ENCODE data around the gene AXIN1. TPM values are rescaled to one million over a fixed set of nuclear protein-coding genes. Genes with fewer than 3 reads are reported as not detected.

AXIN1 gene
- total and polyA plus RNA-seq, 9 of the 15 experiments (the other 6 are each of a cell fraction or from before 2014, with no cell fraction given) = 0.42 to 58.0 (median 25.9) TPM

GRCh38 chr16:278863-279366, 73.6 kb downstream of the AXIN1 start (continued):
- peak; percentile 6 for TF ChIP-seq SP2 (IDR thresholded peaks at IDR 0.05; ENCODE audit: extremely low read depth, low read depth, low read length, poor library complexity, severe bottlenecking)
- TF ChIP-seq CAMTA2 (CRISPR knock-in tag; conservative IDR thresholded peaks at IDR 0.05) = no peak
- TF ChIP-seq PBX2 (CRISPR knock-in tag; IDR thresholded peaks at IDR 0.05; ENCODE audit: low read depth) = no peak
- TF ChIP-seq PBX2 (tag; conservative IDR thresholded peaks at IDR 0.05; ENCODE audit: low read depth) = peak; percentile 56; the same call in 1 of the 2 replicates
- peak; percentile 77 for TF ChIP-seq FOS (IDR thresholded peaks at IDR 0.05; ENCODE audit: extremely low read depth, insufficient read length)

GRCh38 chr16:276426-277077, 76.0 kb downstream of the AXIN1 start:
- Histone ChIP-seq H3K4me1 (replicated peaks in 1 of 2; ENCODE audit: control insufficient read depth in 2 of 2, insufficient read depth in 2 of 2, low read length in 2 of 2) (peaks cover 0 to 66% of the 10 kb centered on the region in 2 experiments; a peak in 2 of 5 replicates), H3K9me3 (replicated peaks; ENCODE audit: control insufficient read depth, insufficient read depth, low read depth, low read length) (no peaks in the 10 kb centered on the region), H2AFZ (ENCODE audit: low read depth, low read length) (no peak overlapping the region), H3K36me3 (ENCODE audit: control insufficient read depth, insufficient read depth, low read length) (no peaks in the 10 kb centered on the region), H4K20me1 (replicated peaks; ENCODE audit: control insufficient read depth, insufficient read depth, low read length) (no peaks in the 10 kb centered on the region), H3K9ac (ENCODE audit: insufficient read depth in 1 of 2, low read depth in 2 of 2, low read length in 2 of 2) (peak overlapping the region in 1 of 2 experiments; percentile 35; a peak in 1 of 4 replicates), H3K27me3 (ENCODE audit: control insufficient read depth in 2 of 2, insufficient read depth in 2 of 2, low read length in 2 of 2) (no peaks in the 10 kb centered on the region), H3K79me2 (ENCODE audit: control insufficient read depth, insufficient read depth, low read length) (no peaks in the 10 kb centered on the region), H3K9me1 (ENCODE audit: control insufficient read depth, insufficient read depth, low read length) (no peaks in the 10 kb centered on the region), H3K27ac (ENCODE audit: extremely low read depth, low read depth, low read length) (no peak overlapping the region), H3K4me3 (no peak overlapping the region), H3K4me2 (ENCODE audit: insufficient read depth, low read length) (no peak overlapping the region)
- TF ChIP-seq TCF15 (CRISPR knock-in tag; IDR thresholded peaks at IDR 0.05) = no peak
- TF ChIP-seq ZFP30 (CRISPR knock-in tag; IDR thresholded peaks at IDR 0.05; ENCODE audit: borderline replicate concordance) = no peak
- TF ChIP-seq ARID3B (CRISPR knock-in tag; IDR thresholded peaks at IDR 0.05; ENCODE audit: borderline replicate concordance) = no peak
- no peak for TF ChIP-seq SRF (CRISPR knock-in tag; IDR thresholded peaks at IDR 0.05)
- TF ChIP-seq MAX (CRISPR knock-in tag; IDR thresholded peaks at IDR 0.05) = 0 out of 2 replicates have a peak, but pooled peaks have one; percentile 39
- ATAC-seq (no peak), DNase-seq (ENCODE audit: extremely low read depth in 1 of 4, low spot score in 3 of 4) (no peak), FAIRE-seq (no peak)
- whole genome bisulfite sequencing (ENCODE audit: insufficient coverage, low coverage, missing lambda C conversion rate) = 60% methylated on average over 16 of the region's 20 CpGs
- ChIA-PET POLR2A (interaction anchor here (0.5 to 1.0 kb wide), 5 partner anchors 8 to 39 kb away, joined by 3 to 5 read pairs (median 3); no protein-coding TSS in a partner anchor), CTCF (ENCODE audit: low intra/inter-chr PET ratio) (no interaction called here)
- intact Hi-C loops (cut with micrococcal nuclease) (no loop called here), in situ Hi-C loops (cut with MboI) (no loop called here)
- BruUV-seq (replicated peaks) = no TSS peak

All from K562 (cell line).